ENCODE results near the gene MELTF. TPM values are rescaled to one million over a fixed set of nuclear protein-coding genes. Genes with fewer than 3 reads are reported as not detected.

Gene MELTF
- total and polyA plus RNA-seq, 4 donors, result 3.9 to 11.6 (median 7.7) TPM

DNA sequence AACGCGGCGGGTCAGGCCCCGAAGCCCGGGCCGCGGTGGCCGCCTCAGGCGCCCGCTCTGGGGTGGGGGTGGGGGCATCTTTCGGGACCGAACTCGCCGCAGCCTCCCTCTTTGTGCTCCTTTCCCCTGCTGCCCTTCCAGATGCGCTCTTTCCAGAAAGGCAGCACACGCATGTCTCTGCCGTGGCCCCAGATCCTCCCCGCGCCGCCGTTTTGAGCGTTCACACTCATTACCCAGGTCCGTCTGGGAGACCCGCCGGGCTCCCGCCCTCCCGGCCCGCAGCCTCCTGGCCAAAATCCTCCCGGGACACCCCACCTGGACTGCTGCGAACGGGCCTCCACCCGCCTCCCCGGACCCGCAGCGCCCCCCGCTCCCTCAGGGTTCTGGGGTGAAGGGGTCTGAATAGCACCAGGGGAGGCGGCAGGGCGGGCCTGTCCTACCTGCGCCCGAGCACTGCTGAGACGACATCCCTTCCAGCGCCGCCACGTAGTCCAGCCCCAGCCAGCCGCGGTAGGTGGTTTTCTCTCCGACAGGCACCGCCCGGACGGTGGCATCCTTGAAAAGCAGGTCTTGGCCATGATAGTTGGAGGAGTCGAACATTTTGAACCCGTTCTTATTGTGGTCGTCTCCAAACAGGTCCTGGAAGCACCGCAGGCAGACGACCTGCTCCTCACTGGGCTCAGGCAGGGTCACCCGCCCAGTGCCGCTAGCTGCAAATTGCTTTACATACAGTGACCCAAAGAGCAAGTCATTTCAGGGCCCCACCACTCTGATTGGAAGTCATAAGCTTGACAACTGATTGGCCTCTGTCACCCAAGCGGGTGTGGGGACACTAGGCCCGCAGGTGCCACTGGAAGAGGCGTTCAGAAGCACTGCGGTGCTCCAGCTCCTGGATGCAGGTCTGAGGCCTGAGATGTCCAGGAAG lies 25.9 kb downstream of the MELTF start:
- H3K9me3 ChIP-seq (ENCODE audit: control insufficient read depth, insufficient read depth, low read length), result no peaks in the 10 kb centered on the region
- peak overlapping the region; percentile 40 for H3K27ac ChIP-seq (ENCODE audit: low read depth, low read length)
- no peaks in the 10 kb centered on the region for H3K27me3 ChIP-seq (ENCODE audit: control insufficient read depth, insufficient read depth, low read length)
- H3K4me1 ChIP-seq (ENCODE audit: control insufficient read depth, insufficient read depth, low read length), result peaks cover 23% of the 10 kb centered on the region
- peak in 2 of 6 donors; percentile 62 to 69 for DNase-seq (ENCODE audit: low read depth in 4 of 6, low spot score in 6 of 6)
- H3K36me3 ChIP-seq (ENCODE audit: control insufficient read depth, insufficient read depth, low read length), result peaks cover 10% of the 10 kb centered on the region
- H3K4me3 ChIP-seq (ENCODE audit: low read depth, low read length), result peak overlapping the region; percentile 54
- WGBS (ENCODE audit: insufficient coverage), result 17% methylated on average over 53 of the region's 61 CpGs

DNA sequence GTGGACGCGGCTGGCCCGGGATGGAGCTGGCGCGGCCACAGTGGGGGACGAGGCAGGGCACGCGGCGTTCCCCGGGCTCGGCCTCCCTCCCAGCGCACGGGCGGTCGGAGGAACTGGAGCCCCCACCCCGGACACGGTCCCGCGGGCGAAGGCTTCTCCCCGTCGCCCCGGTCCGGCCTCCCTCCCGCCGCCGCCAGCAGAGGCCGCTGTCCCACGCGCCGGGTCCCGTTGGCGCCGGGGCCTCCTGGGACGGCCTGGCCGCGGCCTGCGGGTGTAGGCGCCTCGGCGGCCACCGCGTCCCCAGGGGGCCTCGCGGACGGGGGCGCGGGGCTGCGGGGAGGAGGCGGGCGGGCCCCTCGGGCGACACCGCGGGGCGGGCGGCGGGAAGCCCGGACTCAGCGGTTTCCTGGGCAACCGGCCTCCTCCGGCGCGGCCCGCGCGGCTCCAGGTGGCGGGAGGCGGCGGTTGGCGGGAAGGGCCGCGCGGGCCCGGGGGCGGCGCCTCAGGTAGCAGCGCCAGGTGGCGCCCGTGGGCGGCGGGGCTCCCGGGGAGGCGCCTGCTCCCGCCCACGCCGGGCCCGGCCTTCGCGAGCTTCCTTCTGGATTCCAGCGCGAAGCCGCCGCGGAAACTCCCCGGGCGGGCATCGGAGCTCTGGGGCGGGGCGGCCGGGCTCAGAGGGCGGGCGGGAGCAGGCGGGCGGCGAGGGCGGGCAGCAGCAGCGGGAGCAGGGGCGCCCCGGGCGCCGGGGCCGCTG lies 26.7 kb downstream of the MELTF start:
- peaks cover 8% of the 10 kb centered on the region for H3K36me3 ChIP-seq (ENCODE audit: control insufficient read depth, insufficient read depth, low read length)
- WGBS (ENCODE audit: insufficient coverage), result under 1% methylated on average over 108 of the region's 113 CpGs
- no peaks in the 10 kb centered on the region for H3K27me3 ChIP-seq (ENCODE audit: control insufficient read depth, insufficient read depth, low read length)
- no peaks in the 10 kb centered on the region for H3K9me3 ChIP-seq (ENCODE audit: control insufficient read depth, insufficient read depth, low read length)
- no peak overlapping the region for H3K27ac ChIP-seq (ENCODE audit: low read depth, low read length)
- H3K4me3 ChIP-seq (ENCODE audit: low read depth, low read length), result peak overlapping the region; percentile 26
- peaks cover 23% of the 10 kb centered on the region for H3K4me1 ChIP-seq (ENCODE audit: control insufficient read depth, insufficient read depth, low read length)
- DNase-seq (ENCODE audit: low read depth in 4 of 6, low spot score in 6 of 6), result peak in 4 of 6 donors; percentile 42 to 90 (median 70)

DNA sequence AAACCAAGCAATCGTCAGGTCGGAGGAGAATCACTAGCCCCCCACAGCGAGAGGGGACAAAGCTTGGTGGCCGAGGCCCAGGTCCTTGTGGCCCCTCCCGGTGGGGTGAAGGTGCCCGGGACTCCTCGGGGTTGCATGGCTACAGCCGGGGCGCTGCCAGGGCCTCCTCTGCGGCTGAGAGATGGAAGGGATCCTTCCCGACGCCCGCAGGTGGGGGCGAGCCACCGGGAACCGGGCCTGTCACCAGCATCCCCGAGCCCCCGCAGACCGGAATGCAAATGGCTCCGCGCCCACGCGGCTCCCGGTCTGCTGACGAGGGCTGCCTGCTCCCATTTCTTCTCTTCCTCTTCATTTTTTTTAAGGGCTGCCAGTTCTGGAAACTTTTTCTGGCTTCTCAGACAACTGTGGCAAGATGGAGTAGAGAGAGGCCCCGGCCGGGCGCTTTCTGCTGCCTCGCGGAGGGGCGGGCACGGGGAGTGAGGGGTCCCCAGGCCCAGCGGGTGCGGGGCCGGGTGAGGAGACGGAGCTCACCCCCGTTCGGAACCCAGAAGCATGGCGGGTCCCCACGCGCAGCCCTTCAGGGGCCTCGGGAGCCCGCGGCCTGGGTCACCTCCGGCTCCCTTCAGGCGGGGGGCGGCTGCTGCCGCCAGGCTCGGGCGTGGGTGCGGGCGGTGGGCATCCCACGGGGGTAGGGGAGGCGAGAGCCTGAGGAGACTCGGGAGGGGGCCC lies 27.5 kb downstream of the MELTF start:
- Histone ChIP-seq H3K36me3 (ENCODE audit: control insufficient read depth, insufficient read depth, low read length) (peaks cover 8% of the 10 kb centered on the region), H3K4me1 (ENCODE audit: control insufficient read depth, insufficient read depth, low read length) (peaks cover 23% of the 10 kb centered on the region), H3K27ac (ENCODE audit: low read depth, low read length) (peak overlapping the region; percentile 33), H3K27me3 (ENCODE audit: control insufficient read depth, insufficient read depth, low read length) (no peaks in the 10 kb centered on the region), H3K9me3 (ENCODE audit: control insufficient read depth, insufficient read depth, low read length) (no peaks in the 10 kb centered on the region), H3K4me3 (ENCODE audit: low read depth, low read length) (peak overlapping the region; percentile 26)
- peak in 2 of 6 donors; percentile 40 to 65 for DNase-seq (ENCODE audit: low read depth in 4 of 6, low spot score in 6 of 6)
- WGBS (ENCODE audit: insufficient coverage), result 13% methylated on average over 50 of the region's 55 CpGs

DNA sequence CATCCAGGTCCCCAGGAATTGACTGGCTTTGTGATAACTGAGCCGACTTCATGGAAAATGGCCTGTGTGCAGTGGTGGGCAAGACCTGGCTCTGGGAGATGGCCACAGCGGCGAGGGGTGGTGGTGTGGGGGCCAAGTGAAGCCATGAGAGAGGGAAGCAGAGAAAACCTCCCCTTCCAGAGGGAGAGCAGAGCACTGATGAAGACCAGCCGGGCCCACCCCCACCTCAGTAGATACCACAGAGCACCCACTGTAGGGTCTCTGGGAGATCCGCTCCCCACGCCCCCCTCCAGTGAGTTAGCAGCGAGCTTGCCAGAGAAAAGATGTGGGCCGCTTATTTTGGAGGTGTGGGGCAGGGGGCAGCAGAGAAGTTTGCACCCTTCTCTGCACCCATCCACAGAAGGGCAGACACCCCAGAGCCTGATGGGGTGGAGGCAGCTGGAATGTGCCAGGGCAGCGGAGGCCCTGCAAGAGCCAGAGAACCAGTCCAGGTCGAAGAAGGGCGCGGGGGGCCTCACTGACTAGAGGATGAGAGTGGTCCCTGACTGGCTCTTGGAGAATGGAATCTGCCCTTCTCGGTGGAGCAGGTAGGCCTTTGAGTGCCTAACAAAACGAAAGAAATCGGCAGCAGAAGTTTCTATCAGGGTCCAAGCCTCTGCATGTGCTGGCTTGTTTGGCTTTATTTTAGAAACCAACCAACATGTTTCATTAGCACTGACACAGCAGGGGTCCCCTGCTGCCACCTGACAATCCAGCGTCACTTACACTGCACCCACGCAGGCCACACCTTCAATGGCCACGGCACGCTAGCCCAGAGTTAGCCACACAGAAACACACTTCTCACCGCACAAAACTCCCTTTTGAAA lies 28.3 kb downstream of the MELTF start:
- 86% methylated on average over 12 of the region's 20 CpGs for WGBS (ENCODE audit: insufficient coverage)
- Histone ChIP-seq H3K27ac (ENCODE audit: low read depth, low read length) (no peak overlapping the region), H3K36me3 (ENCODE audit: control insufficient read depth, insufficient read depth, low read length) (peaks cover 8% of the 10 kb centered on the region), H3K4me1 (ENCODE audit: control insufficient read depth, insufficient read depth, low read length) (peaks cover 23% of the 10 kb centered on the region), H3K4me3 (ENCODE audit: low read depth, low read length) (no peak overlapping the region), H3K27me3 (ENCODE audit: control insufficient read depth, insufficient read depth, low read length) (no peaks in the 10 kb centered on the region), H3K9me3 (ENCODE audit: control insufficient read depth, insufficient read depth, low read length) (no peaks in the 10 kb centered on the region)
- DNase-seq (ENCODE audit: low read depth in 4 of 6, low spot score in 6 of 6), result no peak

DNA sequence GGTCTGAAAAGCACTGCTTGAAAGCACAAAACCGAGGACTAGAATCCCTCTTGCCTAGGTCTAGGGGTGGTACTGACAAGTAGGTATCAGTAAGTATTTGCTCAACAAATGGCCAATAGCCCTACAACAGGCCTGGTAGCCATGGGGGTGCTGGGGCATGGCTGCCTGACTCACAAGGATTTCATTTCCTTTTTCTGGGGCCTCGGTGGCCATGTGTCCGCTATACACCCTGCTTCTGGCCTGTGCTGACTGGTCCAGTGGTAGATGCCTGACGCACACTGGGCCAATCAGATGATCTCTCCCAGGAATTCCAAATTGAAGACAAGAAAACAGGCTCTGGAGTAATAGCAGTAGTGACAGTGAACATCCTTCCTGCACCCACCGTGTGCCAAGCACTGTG lies 29.4 kb downstream of the MELTF start:
- H3K27ac ChIP-seq (ENCODE audit: low read depth, low read length), result no peak overlapping the region
- no peak for DNase-seq (ENCODE audit: low read depth in 4 of 6, low spot score in 6 of 6)
- H3K4me1 ChIP-seq (ENCODE audit: control insufficient read depth, insufficient read depth, low read length), result peaks cover 26% of the 10 kb centered on the region
- no peaks in the 10 kb centered on the region for H3K9me3 ChIP-seq (ENCODE audit: control insufficient read depth, insufficient read depth, low read length)
- H3K27me3 ChIP-seq (ENCODE audit: control insufficient read depth, insufficient read depth, low read length), result no peaks in the 10 kb centered on the region
- no peak overlapping the region for H3K4me3 ChIP-seq (ENCODE audit: low read depth, low read length)
- H3K36me3 ChIP-seq (ENCODE audit: control insufficient read depth, insufficient read depth, low read length), result peaks cover 8% of the 10 kb centered on the region
- 83% methylated on average over 5 of the region's 5 CpGs for WGBS (ENCODE audit: insufficient coverage)

DNA sequence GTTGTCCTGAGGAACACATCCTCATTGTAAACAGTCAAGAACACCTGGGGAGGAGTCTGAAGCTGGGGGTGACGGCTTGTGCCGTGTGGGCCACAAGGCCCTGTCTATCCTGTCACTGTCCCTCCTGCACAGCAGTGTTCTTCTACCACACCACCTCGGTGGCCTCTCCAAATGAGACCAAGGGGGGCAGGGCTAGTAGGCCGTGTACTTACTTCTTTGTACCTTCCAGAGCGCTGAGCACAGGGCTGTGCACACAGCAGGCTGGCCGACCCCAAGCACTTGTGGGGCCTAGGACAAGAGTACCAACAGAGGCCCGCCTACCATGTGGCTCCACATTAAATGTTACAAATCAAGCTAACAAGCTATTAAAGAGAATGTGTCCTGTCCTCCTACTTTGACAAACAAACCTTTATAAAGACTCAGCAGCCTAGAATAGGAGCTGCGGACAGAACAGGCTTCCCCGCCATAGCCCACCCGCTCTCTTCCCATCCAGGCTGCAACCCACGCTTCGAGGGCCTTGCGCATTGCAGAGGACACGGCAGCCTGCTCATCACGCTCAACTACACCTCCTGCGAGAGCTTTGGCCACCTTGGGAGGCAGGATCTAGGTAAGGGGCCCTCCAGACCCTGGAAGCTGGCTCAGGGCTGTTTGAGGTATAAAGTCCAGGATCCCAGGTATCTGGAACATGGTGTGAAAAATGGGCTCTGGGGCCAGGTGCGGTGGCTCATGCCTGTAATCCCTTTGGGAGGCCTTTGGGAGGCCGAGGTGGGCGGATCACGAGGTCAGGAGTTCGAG lies 30.5 kb downstream of the MELTF start:
- Histone ChIP-seq H3K4me1 (ENCODE audit: control insufficient read depth, insufficient read depth, low read length) (peaks cover 23% of the 10 kb centered on the region), H3K9me3 (ENCODE audit: control insufficient read depth, insufficient read depth, low read length) (no peaks in the 10 kb centered on the region), H3K36me3 (ENCODE audit: control insufficient read depth, insufficient read depth, low read length) (peaks cover 7% of the 10 kb centered on the region), H3K27ac (ENCODE audit: low read depth, low read length) (no peak overlapping the region), H3K4me3 (ENCODE audit: low read depth, low read length) (no peak overlapping the region), H3K27me3 (ENCODE audit: control insufficient read depth, insufficient read depth, low read length) (no peaks in the 10 kb centered on the region)
- 84% methylated on average over 15 of the region's 21 CpGs for WGBS (ENCODE audit: insufficient coverage)
- DNase-seq (ENCODE audit: low read depth in 4 of 6, low spot score in 6 of 6), result no peak

DNA sequence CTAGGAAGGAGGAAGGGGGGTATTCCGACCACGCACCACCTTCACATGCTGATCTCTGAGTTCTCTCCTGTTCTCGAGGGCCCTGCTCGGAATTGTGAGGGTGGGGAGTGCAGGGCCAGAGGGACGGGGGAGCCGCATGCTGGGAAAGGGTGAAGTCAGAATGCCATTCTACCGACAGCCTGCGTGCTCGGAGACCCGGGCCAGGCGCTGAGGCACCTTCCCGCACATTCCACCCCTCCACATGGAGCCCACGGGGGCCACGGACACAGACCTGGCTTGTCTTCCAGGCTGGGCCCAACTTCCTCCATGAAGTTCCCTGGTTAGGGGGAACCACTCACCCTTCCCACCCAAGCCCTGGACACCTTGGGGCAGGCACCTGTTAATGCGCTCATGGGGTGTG lies 32.3 kb downstream of the MELTF start:
- 90% methylated on average over 13 of the region's 15 CpGs for WGBS (ENCODE audit: insufficient coverage)

DNA sequence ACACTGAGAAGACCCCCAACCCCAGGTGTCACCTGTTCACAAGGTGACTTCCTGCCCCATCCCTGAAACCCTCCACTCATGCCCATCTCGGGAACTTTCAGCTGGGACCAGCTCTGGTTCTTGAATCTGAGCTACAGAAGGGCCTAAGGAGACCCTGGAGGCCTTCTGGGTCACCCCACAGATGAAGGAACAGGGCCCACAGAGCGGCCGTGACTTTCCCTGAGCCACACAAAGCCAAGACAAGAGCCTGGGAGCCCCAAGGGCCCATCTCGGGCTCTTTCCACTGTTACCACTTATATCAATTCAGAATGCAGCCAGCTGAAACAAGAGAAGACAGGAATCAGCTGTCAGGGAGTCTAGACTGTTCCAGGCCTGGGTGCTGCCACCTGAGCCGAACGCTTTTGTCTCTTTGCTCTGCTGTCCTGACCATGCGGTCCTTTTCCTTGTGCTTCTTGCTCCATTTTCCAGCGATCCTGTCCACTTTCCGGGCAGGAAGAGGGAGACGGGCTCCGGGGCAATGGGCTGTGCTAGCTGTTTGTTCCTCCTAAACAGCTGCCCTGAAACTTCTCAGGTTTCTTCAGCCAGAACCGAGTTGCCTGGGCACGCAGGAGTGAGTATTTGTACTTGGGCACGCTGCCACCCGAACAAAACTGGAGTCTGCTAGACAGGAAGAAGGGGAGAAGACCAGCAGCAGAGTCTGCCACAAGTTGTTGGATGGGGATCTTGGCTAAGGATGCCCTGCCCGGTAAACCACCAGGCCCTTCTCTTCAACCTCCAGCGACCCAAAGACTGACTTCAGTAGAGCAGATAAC lies 33.0 kb downstream of the MELTF start:
- no peak overlapping the region for H3K27ac ChIP-seq (ENCODE audit: low read depth, low read length)
- no peaks in the 10 kb centered on the region for H3K27me3 ChIP-seq (ENCODE audit: control insufficient read depth, insufficient read depth, low read length)
- DNase-seq (ENCODE audit: low read depth in 4 of 6, low spot score in 6 of 6), result no peak

More for the DNA sequence above, 32.3 kb downstream of the MELTF start:
- no peak overlapping the region for H3K4me3 ChIP-seq (ENCODE audit: low read depth, low read length)
- H3K9me3 ChIP-seq (ENCODE audit: control insufficient read depth, insufficient read depth, low read length), result no peaks in the 10 kb centered on the region
- no peak for DNase-seq (ENCODE audit: low read depth in 4 of 6, low spot score in 6 of 6)
- no peak overlapping the region for H3K27ac ChIP-seq (ENCODE audit: low read depth, low read length)
- no peaks in the 10 kb centered on the region for H3K36me3 ChIP-seq (ENCODE audit: control insufficient read depth, insufficient read depth, low read length)
- peaks cover 15% of the 10 kb centered on the region for H3K4me1 ChIP-seq (ENCODE audit: control insufficient read depth, insufficient read depth, low read length)
- no peaks in the 10 kb centered on the region for H3K27me3 ChIP-seq (ENCODE audit: control insufficient read depth, insufficient read depth, low read length)

More for the DNA sequence above, 33.0 kb downstream of the MELTF start:
- H3K4me3 ChIP-seq (ENCODE audit: low read depth, low read length), result no peak overlapping the region
- H3K36me3 ChIP-seq (ENCODE audit: control insufficient read depth, insufficient read depth, low read length), result no peaks in the 10 kb centered on the region
- peaks cover 9% of the 10 kb centered on the region for H3K4me1 ChIP-seq (ENCODE audit: control insufficient read depth, insufficient read depth, low read length)
- 84% methylated on average over 15 of the region's 17 CpGs for WGBS (ENCODE audit: insufficient coverage)
- H3K9me3 ChIP-seq (ENCODE audit: control insufficient read depth, insufficient read depth, low read length), result no peaks in the 10 kb centered on the region
